C1 segment of cervical spinal cord (tissue), 14 donors: ENCODE results near the gene RNU6-1.
A peak's percentile ranks its signal among the peaks of the same experiment; 100 is the strongest.

Experiments used
- DNase-seq, 14 donors: peaks; one replicate each; lab custom pipeline; 2025; lab: John Stamatoyannopoulos, UW

The RNU6-1 gene

GRCh38 chr15:67833710-67834511 lies 5.9 kb downstream of the RNU6-1 start:
- DNase-seq = peak in 1 of 14 donors; percentile 3

GRCh38 chr15:67832897-67833709 lies 6.7 kb downstream of the RNU6-1 start:
- no peak for DNase-seq

- DNase-seq = no peak
These were observed 7.8 kb downstream of the RNU6-1 start for GRCh38 chr15:67832031-67832551.

GRCh38 chr15:67831363-67831762 lies 8.5 kb downstream of the RNU6-1 start:
- DNase-seq = no peak

GRCh38 chr15:67829647-67830504 lies 10.0 kb downstream of the RNU6-1 start:
- DNase-seq = no peak

- no peak for DNase-seq
These were observed 10.7 kb downstream of the RNU6-1 start for GRCh38 chr15:67828969-67829646.

GRCh38 chr15:67828278-67828968 lies 11.4 kb downstream of the RNU6-1 start:
- DNase-seq = no peak

GRCh38 chr15:67827562-67828277 lies 12.1 kb downstream of the RNU6-1 start:
- no peak for DNase-seq

- no peak for DNase-seq
These were observed 12.9 kb downstream of the RNU6-1 start for GRCh38 chr15:67826717-67827561.

- DNase-seq = no peak
These were observed 13.7 kb downstream of the RNU6-1 start for GRCh38 chr15:67825881-67826716.

- DNase-seq = no peak
These were observed 14.6 kb downstream of the RNU6-1 start, which contains the start of gene SKOR1 for GRCh38 chr15:67824976-67825880. SKOR1 (plus strand) TSS chr15:67825509; CDS start chr15:67825603, 94 bp downstream.

- no peak for DNase-seq
These were observed 15.5 kb downstream of the RNU6-1 start for GRCh38 chr15:67824197-67824968.

GRCh38 chr15:67823314-67824196 lies 16.3 kb downstream of the RNU6-1 start:
- no peak for DNase-seq

- DNase-seq = no peak
These were observed 17.1 kb downstream of the RNU6-1 start for GRCh38 chr15:67822537-67823313.
